ENCODE results near the gene SURF1. TPM values are rescaled to one million over a fixed set of nuclear protein-coding genes. Genes with fewer than 3 reads are reported as not detected.

Gene SURF1
- total and polyA plus RNA-seq, 9 of the 15 experiments (the other 6 are each of a cell fraction or from before 2014, with no cell fraction given): 16.1 to 31.3 (median 20.9) TPM

DNA sequence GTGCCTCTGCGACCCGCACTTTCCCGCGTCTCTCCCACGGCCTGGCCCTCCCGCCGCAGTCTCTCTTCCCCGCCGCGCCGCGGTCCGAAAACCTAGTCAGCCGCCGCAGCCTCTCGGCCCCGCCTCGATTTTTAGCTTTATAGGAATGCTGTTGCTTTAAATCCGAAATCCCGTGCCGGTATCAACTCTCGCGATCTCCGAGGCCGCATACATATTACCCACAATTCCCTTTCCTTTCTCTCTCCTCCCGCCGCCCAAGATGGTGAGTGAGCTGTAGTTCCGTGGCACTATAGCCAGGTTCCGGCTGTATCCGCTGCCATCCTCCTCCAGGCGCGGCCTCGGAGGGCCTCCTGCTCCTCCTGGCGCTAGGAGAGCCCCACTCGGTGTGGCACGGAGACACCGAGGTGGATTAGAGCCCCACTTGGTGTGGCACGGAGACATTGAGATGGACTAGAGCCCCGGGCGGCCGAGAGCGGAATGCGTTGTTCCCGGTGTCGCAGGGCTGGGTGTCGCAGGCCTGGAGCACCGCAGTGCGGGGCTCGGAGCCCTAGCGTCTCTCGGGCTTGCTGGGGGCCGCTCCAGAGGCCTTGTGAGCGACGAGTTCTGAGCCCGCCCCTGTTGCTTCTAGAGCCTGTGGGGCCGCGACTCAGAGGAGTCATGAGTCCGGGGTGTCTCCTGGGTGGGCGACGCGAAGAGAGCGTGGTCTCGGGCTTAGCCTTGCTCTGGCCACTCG lies 8.1 kb downstream of the SURF1 start, which contains the start of the genes MED22 and RPL7A:
MED22 (minus strand) TSS at position 147 of the 733 bp plus-strand sequence. CDS start 1,469 bp downstream, outside the sequence.
RPL7A (plus strand) TSS at position 234 of the 733 bp plus-strand sequence; CDS start at position 260, 26 bp downstream.
- peaks cover 32% of the 10 kb centered on the region for H4K20me1 ChIP-seq (replicated peaks; ENCODE audit: control insufficient read depth, insufficient read depth, low read length)
- no peaks in the 10 kb centered on the region for H3K27me3 ChIP-seq (ENCODE audit: control insufficient read depth in 2 of 2, insufficient read depth in 2 of 2, low read length in 2 of 2)
- H3K36me3 ChIP-seq (ENCODE audit: control insufficient read depth, insufficient read depth, low read length): peaks cover 77% of the 10 kb centered on the region
- no peaks in the 10 kb centered on the region for H3K9me3 ChIP-seq (replicated peaks; ENCODE audit: control insufficient read depth, insufficient read depth, low read depth, low read length)
- peaks cover 57% of the 10 kb centered on the region for H3K79me2 ChIP-seq (ENCODE audit: control insufficient read depth, insufficient read depth, low read length)
- DNase-seq (ENCODE audit: extremely low read depth in 1 of 4, low spot score in 3 of 4) (peak; percentile 72 to 96 (median 85)), ATAC-seq (peak; percentile 77), FAIRE-seq (peak; percentile 94)
- H3K4me2 ChIP-seq (ENCODE audit: insufficient read depth, low read length): peak within 1 kb of the TSS; percentile 93
- BruUV-seq (replicated peaks): no TSS peak
- peak within 1 kb of the TSS; percentile 79 for H2AFZ ChIP-seq (ENCODE audit: low read depth, low read length)
- POLR2A ChIA-PET: interaction anchor here (0.6 to 3.3 kb wide), 27 partner anchors 9 to 320 kb away, joined by 3 to 31 read pairs (median 4); partner anchors contain the start of genes SLC2A6, SURF1, SURF2 and SURF6
- WGBS (ENCODE audit: insufficient coverage, low coverage, missing lambda C conversion rate): under 1% methylated on average over 62 of the region's 64 CpGs
- H3K4me1 ChIP-seq (replicated peaks in 1 of 2; ENCODE audit: control insufficient read depth in 2 of 2, insufficient read depth in 2 of 2, low read length in 2 of 2): peaks cover 16 to 31% of the 10 kb centered on the region in 2 experiments; a peak in 4 of 5 replicates
- CTCF ChIA-PET (ENCODE audit: low intra/inter-chr PET ratio): no interaction called here
- peak within 1 kb of the TSS; percentile 100 for H3K4me3 ChIP-seq
- in situ Hi-C loops (cut with MboI) (no loop called here), intact Hi-C loops (cut with micrococcal nuclease) (no loop called here)
- peaks cover 3% of the 10 kb centered on the region for H3K9me1 ChIP-seq (ENCODE audit: control insufficient read depth, insufficient read depth, low read length)
- H3K27ac ChIP-seq (ENCODE audit: extremely low read depth, low read depth, low read length): peak within 1 kb of the TSS; percentile 98
- peak within 1 kb of the TSS; percentile 100 for H3K9ac ChIP-seq (ENCODE audit: insufficient read depth in 1 of 2, low read depth in 2 of 2, low read length in 2 of 2)
- TF ChIP-seq SNRNP70 (optimal IDR thresholded peaks at IDR 0.05; ENCODE audit: low read depth, low read length): peak; percentile 67
- peak; percentile 80 to 93 (median 83) for TF ChIP-seq YY1 (IDR thresholded peaks at IDR 0.05; ENCODE audit: borderline replicate concordance in 1 of 3, control insufficient read depth in 1 of 3, extremely low read depth in 1 of 3, insufficient read depth in 3 of 3, insufficient read length in 1 of 3, insufficient replicate concordance in 2 of 3, low read depth in 1 of 3, low read length in 2 of 3)
- peak; percentile 93 for TF ChIP-seq ARHGAP35 (IDR thresholded peaks at IDR 0.05; ENCODE audit: partially characterized antibody)
- no peak for TF ChIP-seq PCBP2 (IDR thresholded peaks at IDR 0.05; ENCODE audit: low read depth, low read length, poor library complexity, severe bottlenecking)
- TF ChIP-seq ZNF23 (CRISPR knock-in tag; IDR thresholded peaks at IDR 0.05): no peak
- no peak for TF ChIP-seq NCOA2 (IDR thresholded peaks at IDR 0.05; ENCODE audit: partially characterized antibody in 2 of 2)
- peak; percentile 89 for TF ChIP-seq PHF20 (IDR thresholded peaks at IDR 0.05; ENCODE audit: partially characterized antibody)
- TF ChIP-seq RHOXF2B (CRISPR knock-in tag; conservative IDR thresholded peaks at IDR 0.05): no peak
- no peak for TF ChIP-seq ZNF3 (CRISPR knock-in tag; IDR thresholded peaks at IDR 0.05)
- no peak for TF ChIP-seq ZNF121 (CRISPR knock-in tag; conservative IDR thresholded peaks at IDR 0.05)
- TF ChIP-seq CBX5 (IDR thresholded peaks at IDR 0.05; ENCODE audit: borderline replicate concordance, low read depth): no peak
- 0 out of 2 replicates have a peak, but pooled peaks have one; percentile 65 for TF ChIP-seq OTX1 (CRISPR knock-in tag; IDR thresholded peaks at IDR 0.05)
